Measurements from ENCODE around the gene PPIF.

The PPIF gene

DNA sequence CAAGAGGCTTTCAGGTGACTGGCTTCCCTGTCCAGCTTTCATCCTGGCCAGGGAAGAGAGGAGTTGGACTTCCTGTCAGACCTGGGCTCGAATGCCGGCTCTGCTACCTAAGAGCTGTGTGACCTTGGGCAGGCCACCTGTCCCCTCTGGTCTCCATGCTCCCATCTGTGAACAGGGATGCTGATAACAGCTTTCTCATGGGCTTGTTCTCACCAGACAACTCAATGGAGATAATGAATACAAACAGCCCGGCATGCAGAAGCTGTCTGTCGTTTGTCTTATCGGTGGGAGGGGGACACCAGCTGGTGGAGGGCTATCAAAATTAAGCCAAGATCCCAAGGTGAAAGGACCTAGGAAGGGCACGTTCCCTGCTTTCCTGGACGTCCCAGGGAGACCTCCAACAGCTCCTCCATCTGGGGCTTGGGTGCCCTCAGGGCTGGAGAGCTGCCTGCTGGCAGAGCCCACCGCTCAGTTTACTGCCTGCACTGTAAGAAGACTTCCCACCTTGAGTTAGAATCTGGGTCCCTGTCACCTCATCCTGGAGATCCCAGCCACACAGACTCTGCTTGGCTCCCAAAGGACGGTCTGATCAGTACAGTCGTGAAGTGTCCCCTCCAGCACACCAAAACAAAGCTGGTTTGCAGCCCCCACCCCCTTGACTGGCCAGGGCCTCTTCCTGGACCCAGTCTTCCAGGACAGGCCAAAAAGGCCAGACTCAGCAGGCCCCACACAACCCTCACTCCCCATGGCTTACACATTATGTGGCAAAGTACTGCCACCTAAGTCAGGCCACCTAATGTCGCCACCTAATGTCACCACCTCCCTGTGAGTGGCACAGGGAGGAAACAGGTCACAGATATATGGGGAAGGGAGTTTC, 40.9 kb downstream of the PPIF start:
- DNase-seq = peak; percentile 13

GRCh38 chr10:79390057-79390456, 42.8 kb downstream of the PPIF start:
- no peak for DNase-seq

GRCh38 chr10:79390551-79391229, 43.4 kb downstream of the PPIF start:
- DNase-seq = peak; percentile 13

DNA sequence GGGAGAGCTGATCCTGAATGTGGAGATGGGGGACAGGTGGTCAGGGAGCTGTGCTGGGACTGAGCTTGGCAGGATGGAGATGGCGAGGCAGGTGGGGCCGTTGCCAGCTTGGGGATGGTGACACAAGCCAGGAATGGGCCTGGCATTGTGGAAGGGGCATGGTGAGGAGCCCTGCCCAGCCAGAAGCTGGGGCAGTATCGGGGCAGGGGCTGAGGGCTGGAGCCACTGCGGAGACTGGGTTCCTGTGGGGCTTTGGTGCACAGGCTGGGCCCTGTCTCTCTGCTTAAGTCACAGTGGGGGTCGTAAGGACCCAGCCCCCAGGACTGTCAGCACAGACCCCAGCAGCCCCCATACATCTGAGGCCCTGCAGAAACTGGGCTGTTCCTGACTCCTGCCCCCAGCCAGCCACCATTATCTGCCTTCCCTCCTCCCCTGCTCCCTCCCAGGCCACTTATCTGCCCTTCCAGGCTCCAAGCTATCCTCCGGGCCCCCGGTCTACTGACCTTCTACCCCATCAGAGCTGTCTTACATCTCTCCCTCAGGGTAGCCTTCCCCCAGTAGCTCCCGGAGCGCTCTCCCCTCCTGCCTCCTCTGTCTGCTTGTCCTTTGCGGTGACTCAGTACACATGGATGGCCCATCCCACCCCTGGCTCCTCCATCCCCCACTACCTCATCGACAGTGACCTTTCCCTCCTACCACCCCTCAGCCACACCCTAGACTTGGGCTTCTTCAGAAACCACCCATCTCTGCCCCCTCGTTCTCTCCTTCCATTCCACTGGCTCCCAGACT, 44.2 kb downstream of the PPIF start:
- DNase-seq = peak; percentile 4

DNA sequence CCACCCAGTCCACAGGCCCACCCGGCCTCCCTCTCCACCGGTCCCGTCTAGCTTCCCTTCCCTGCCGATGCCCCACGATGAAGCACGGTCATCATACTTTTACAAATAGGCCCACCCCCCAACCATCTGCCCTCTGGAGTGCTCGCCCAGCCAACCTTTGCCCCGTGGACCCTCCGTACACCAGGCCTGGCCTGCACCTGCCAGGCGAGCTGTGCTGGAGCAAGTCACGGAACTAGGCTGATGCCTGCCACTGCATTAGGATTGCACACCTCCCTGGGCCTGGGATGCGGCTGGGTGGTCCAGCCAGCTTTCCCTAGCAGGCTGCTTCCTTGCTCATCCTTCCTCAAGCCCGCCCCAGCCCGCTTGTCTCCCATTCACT, 44.7 kb downstream of the PPIF start:
- DNase-seq = peak; percentile 6

DNA sequence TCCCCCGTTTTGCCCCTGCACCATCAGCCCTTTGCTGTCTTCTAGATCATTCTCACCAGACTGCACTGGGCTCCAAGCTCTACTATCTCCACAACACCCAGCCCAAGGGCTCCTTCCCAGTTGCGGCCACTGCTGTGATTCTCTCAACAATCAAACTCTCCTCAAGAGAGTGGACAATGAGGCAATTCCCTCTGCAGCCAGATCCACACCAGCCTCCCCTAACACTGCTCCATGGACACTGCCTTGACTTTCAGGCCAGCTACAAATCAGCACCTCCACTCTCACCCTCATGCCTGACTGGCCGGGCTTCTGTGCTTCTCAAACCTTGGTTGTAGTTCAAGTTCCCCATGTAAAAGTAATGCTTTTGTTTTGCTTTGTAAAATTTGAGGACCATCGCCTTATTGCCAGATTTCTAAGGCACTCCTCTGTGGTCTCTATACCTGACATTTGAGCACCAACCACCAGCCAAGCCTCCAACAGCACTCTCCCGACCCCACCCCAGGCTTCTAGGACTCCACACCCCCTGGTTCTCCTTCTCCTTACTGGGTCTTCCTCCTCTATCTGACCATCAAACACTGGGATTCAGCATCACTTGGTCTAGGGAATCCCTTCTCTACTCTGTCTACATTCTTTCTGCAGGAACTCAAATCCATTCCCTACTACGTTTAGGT, 45.4 kb downstream of the PPIF start:
- DNase-seq = no peak

GRCh38 chr10:79393221-79393923, 46.1 kb downstream of the PPIF start:
- DNase-seq = no peak

GRCh38 chr10:79393924-79394610, 46.8 kb downstream of the PPIF start:
- no peak for DNase-seq

DNA sequence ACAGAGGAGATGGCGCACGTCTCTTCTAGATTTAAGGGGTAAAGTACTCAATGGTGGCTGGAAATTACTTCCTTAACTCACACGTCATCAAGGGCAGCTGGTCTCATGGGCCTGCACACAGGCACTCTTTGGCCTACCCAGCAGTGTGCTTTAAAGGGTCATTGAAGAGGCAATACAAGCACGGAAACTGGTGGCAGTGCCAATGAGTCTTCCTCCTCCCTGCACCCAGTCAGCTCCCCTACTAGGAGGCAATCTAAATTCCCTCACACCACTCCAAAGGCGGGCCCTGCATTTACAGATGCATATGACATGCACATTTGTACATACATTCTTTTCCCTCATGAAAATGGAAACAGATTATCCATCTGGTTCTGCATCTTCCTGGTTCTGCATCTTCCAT, 47.4 kb downstream of the PPIF start:
- DNase-seq = no peak

DNA sequence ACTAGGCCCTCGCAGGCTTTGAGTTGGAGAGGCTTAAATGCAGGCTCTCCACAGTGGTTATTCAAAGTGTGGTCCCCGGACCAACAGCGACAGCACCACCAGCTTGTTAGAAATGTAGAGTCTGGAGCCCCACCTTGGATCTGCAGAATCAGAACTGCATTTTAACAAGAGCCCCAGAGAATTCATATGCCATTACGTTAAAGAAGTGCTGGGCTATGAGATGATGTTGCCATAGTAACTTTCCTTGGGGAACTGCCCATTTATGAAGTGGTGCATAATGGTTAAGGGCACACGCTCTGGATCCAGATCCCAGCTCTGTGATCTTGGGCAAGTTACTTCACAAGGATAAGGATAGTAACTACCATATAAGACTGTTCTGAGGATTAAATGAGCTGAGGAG, 49.3 kb downstream of the PPIF start:
- no peak for DNase-seq

DNA sequence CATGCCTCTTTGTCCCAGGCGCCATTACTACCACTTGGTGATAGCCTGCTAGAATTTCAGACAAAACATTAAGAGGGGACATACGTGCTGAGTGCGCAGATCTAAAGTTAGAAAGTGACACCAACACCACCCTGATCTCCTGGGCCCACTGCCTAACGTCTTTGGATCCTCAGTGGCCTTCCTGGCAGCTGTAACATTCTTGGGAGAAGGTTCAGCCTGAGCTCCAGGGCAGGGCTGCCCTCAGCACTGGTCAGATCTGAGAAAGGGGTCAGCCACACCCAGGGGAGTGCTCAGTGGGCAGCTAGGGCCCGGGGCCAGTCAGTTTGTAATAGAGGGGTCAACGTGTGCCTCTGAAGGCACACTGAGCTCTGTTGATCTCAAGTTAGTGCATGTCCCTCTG, 49.8 kb downstream of the PPIF start:
- no peak for DNase-seq

GRCh38 chr10:79397575-79398303, 50.5 kb downstream of the PPIF start:
- no peak for DNase-seq

- DNase-seq = no peak
Observed at GRCh38 chr10:79398642-79399041, 51.4 kb downstream of the PPIF start.

DNA sequence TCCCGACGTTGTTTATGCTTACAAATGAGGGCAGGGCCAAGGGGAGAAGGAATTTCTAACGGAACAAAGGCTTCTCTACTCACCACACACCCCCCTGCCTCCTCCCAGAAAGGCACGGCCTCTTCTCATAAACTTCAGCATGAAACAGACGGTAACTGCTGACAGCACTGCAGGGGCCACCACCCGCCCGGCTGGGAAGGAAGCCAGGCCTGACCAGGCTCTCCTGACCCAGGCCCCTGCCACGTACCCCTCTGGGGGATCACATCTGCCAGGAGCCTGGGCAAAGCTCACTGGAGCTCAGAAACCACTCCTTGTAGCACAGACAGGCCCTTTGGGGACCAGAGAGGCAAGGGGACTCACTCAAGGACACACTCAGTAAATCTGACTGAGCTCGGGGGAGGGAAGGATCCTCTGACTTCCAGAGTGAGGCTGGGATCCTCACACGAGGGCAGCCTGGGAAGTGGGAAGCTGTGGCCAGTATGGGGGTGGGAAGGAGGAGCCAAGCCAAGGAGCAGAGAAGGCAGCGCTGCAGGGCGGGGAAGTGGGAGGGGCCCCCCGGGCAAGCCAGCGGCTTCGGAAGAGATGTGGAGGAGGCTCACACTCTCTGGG, 52.1 kb downstream of the PPIF start:
- no peak for DNase-seq

DNA sequence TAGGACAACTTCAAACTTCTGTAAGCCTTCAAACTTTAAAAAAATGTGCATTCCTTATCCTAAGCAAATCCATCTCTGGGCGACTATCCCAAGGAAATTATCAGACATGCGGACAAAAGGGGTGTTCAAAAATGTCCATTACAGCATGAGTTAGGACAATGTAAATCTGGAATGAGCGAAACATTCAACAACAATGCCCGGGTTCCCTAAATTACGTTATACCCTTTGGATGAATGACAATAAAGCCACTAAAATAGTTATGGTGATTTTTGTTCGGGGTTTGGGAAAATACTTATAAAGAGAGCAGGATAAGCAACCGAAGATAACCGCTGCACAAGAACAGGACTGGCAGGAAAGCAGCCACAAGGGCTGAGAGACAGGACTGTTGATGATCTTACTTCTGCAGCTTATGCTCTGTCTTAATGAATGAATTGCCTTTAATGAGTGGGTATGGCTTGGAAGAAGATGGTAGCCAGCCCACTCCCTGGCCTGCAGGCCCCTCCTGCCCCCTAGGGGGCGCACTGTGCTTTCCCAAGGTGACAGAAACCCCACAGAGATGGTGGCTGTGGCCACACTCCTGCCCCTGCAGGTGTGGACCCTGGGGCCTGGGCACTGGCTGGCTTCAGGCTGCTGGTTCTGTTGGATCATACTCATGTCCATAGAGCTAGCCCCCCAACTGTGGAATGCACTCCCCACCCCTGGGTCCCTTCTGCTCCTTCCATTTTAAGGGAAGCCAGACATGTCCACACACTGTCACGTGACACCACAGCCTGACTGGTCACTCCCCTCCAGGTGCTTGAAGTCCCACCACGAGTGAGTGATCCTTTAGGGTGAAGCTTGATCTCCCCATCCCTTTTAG, 53.1 kb downstream of the PPIF start:
- peak; percentile 48 for DNase-seq

- no peak for DNase-seq
Observed at GRCh38 chr10:79401015-79401921, 54.0 kb downstream of the PPIF start.

GRCh38 chr10:79402625-79402946, 55.3 kb downstream of the PPIF start:
- no peak for DNase-seq

- no peak for DNase-seq
Observed at GRCh38 chr10:79402951-79403350, 55.7 kb downstream of the PPIF start.
